GM19043 (cell line): Measurements from ENCODE around the gene SYNM.

Experiments
- ATAC-seq: cut with Tn5 transposase; IDR thresholded peaks from one replicate; pipeline ENCODE4 v1.9.1; 2021; ENCODE audit warnings: low read depth; ENCODE audit not compliant: unreplicated experiment

Gene SYNM

GRCh38 chr15:99120050-99120777, 15.3 kb downstream of the SYNM start:
- ATAC-seq = no peak

DNA sequence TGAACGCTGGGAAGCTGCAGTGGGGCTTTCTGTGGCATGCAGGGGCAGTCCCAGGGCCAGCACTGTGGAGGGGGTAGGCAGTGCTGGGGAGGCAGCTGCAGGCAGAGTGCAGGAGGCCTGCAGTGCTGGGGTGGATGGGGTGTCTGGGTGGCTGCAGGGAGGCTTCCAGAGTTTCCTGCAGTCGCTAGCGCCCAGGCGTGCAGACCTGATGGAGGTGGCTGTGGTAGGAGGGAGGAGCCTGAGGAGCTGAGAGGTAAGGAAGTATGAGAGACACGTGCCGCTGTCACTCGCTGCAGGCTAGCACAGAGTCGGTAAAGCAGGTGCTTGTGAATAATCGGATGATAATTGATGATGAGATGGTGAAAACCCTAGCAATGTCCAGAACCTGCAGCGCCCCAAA, 16.3 kb downstream of the SYNM start:
- no peak for ATAC-seq

DNA sequence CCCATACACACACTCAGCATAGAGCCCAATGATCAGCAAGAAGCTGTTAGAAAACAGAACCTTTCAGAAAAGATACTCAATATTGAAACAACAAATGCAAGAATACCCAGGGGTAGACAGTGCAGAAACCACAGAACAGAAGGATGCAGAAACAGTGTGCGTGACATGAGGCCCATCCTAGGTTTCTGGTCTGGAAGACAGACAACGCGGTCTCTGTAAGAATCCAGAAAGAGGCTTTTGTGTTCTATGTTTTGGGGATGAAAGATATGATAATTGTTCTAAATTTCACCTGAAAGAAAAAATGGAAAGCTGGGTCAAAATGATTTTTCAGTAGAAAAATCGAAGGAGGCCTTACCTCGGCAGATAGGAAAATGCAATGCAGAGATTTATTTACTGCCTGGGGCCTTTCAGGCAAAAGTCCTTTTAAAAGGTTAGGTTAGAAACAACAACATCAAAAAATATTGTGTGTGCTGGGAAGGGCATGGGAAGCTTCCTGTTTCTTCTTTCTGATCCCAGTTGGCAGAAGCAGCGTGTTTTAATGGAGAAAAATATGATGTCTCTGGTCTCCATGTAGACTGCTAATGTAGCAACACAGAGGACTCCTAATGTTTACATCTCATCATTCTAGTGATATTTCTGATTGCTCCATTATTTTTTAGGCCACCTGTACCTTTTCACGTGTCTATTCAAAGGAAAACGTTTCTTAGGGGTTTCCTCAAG, 17.0 kb downstream of the SYNM start:
- no peak for ATAC-seq

- no peak for ATAC-seq
Measured at GRCh38 chr15:99122831-99123712, 18.2 kb downstream of the SYNM start.

DNA sequence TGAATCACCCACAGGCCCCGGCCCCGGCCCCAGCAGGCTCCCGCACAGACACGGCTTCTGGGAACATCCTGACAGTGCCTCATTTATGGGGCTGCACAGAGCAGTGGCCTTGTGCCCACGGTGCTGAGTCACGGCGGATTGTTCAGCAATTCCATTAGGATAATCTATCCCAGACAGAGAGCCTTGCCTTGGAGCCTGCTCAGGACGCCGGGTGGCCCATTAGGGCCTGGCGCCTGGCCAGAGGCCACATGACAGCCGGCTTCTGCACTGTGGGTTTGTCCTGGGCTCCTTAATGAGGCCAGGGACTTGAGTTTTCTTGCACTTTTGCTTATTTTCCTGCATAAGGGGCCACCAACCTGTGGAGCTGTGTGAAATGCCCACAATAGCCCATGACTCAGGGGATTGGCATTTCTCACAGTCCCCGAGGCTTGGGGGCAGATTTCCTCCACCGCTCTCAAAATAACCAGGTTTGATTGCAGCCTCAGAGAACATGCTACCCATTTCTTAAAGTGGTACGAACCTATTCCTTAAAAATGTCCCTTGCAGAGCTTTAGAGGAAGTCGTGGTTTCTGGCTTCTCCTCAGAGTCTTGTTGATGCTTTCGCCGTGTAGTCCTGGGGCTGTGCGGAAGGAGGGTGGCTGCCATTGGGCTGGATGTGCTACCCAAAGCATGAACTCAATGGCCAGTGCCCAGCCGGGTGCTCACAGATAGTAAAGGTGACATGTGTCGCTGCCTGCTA, 19.0 kb downstream of the SYNM start:
- ATAC-seq = no peak

- no peak for ATAC-seq
Measured at GRCh38 chr15:99124641-99125040, 19.8 kb downstream of the SYNM start.

- no peak for ATAC-seq
Measured at GRCh38 chr15:99125061-99125891, 20.4 kb downstream of the SYNM start.

GRCh38 chr15:99126131-99126588, 21.3 kb downstream of the SYNM start:
- ATAC-seq = no peak

- ATAC-seq = no peak
Measured at GRCh38 chr15:99126930-99127329, 22.1 kb downstream of the SYNM start.

- no peak for ATAC-seq
Measured at GRCh38 chr15:99127773-99128172, 22.9 kb downstream of the SYNM start.

DNA sequence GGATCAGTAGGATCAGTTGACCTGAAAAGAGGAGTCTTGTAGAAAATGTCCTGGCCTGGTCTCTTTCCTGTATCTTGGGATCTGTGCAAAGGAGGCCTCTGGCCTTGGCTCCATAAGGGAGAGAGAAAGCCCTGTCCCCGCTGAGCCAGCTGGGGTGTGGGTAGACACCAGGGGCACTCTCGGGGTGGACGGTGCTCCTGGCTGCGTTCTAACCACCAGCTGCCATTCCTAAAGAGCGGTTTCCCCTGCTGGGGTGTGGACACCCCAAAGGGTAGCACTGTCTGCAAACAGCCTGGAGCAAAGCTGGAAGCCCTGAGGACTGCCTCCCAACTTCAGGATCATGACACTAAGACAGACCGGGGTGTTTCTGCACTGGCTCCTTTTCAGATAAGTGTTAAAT, 23.5 kb downstream of the SYNM start:
- no peak for ATAC-seq

- no peak for ATAC-seq
Measured at GRCh38 chr15:99129644-99130043, 24.8 kb downstream of the SYNM start.

- no peak for ATAC-seq
Measured at GRCh38 chr15:99130314-99130713, 25.4 kb downstream of the SYNM start.

DNA sequence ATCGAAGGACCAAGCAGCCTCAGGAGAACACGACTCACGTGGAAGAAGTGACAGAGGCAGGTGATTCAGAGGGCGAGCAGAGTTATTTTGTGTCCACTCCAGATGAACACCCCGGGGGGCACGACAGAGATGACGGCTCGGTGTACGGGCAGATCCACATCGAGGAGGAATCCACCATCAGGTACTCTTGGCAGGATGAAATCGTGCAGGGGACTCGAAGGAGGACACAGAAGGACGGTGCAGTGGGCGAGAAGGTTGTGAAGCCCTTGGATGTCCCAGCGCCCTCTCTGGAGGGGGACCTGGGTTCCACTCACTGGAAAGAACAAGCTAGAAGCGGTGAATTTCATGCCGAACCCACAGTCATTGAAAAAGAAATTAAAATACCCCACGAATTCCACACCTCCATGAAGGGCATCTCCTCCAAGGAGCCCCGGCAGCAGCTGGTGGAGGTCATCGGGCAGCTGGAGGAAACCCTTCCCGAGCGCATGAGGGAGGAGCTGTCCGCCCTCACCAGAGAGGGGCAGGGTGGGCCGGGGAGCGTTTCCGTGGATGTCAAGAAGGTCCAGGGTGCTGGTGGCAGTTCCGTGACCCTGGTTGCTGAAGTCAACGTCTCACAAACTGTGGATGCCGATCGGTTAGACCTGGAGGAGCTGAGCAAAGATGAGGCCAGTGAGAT, 26.0 kb downstream of the SYNM start:
- ATAC-seq = no peak

DNA sequence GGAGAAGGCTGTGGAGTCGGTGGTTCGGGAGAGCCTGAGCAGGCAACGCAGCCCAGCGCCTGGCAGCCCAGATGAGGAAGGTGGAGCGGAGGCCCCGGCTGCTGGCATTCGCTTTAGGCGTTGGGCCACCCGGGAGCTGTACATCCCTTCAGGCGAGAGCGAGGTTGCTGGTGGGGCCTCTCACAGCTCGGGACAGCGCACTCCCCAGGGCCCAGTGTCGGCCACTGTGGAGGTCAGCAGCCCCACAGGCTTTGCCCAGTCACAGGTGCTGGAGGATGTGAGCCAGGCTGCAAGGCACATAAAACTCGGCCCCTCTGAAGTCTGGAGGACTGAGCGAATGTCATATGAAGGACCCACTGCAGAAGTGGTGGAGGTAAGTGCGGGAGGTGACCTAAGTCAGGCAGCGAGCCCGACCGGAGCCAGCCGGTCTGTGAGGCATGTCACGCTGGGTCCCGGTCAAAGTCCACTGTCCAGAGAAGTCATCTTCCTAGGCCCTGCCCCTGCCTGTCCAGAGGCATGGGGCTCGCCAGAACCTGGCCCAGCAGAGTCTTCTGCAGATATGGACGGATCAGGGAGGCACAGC, 26.7 kb downstream of the SYNM start:
- ATAC-seq = no peak

- ATAC-seq = no peak
Measured at GRCh38 chr15:99132122-99132521, 27.2 kb downstream of the SYNM start.

- ATAC-seq = no peak
Measured at GRCh38 chr15:99132634-99133287, 27.9 kb downstream of the SYNM start.

GRCh38 chr15:99134317-99134821, 29.5 kb downstream of the SYNM start:
- no peak for ATAC-seq
